ENCODE results near the gene CLSTN3.

The CLSTN3 gene

GRCh38 chr12:7092229-7092985, 37.8 kb upstream of the CLSTN3 start, which contains the start of gene C1R:
Gene C1R (minus strand): TSS chr12:7092445. CDS start chr12:7092388, 57 bp downstream.
- TF ChIP-seq RAD21 (IDR thresholded peaks at IDR 0.05; ENCODE audit: low read depth): peak; percentile 87
- no peak for TF ChIP-seq TAF1 (IDR thresholded peaks at IDR 0.05; ENCODE audit: low read depth)
- TF ChIP-seq EP300 (IDR thresholded peaks at IDR 0.05; ENCODE audit: borderline replicate concordance): no peak

- TF ChIP-seq RAD21 (IDR thresholded peaks at IDR 0.05; ENCODE audit: low read depth) (no peak), EGR1 (IDR thresholded peaks at IDR 0.05) (no peak), YY1 (IDR thresholded peaks at IDR 0.05; ENCODE audit: low read depth) (no peak), EP300 (IDR thresholded peaks at IDR 0.05; ENCODE audit: borderline replicate concordance) (no peak), CREB1 (IDR thresholded peaks at IDR 0.05; ENCODE audit: low read depth) (no peak), MAX (IDR thresholded peaks at IDR 0.05) (no peak), NFIC (IDR thresholded peaks at IDR 0.05) (no peak), TCF12 (IDR thresholded peaks at IDR 0.05; ENCODE audit: low read depth) (no peak)
Observed at GRCh38 chr12:7092986-7093460, 37.1 kb upstream of the CLSTN3 start.

GRCh38 chr12:7093486-7093885, 36.7 kb upstream of the CLSTN3 start:
- TF ChIP-seq EP300 (IDR thresholded peaks at IDR 0.05; ENCODE audit: borderline replicate concordance) (no peak), ZBTB7A (IDR thresholded peaks at IDR 0.05; ENCODE audit: low read depth) (no peak), NFIC (IDR thresholded peaks at IDR 0.05) (no peak), TEAD4 (IDR thresholded peaks at IDR 0.05) (no peak), TAF1 (IDR thresholded peaks at IDR 0.05; ENCODE audit: low read depth) (no peak)

- TF ChIP-seq TCF12 (IDR thresholded peaks at IDR 0.05; ENCODE audit: low read depth): no peak
- no peak for TF ChIP-seq CREB1 (IDR thresholded peaks at IDR 0.05; ENCODE audit: low read depth)
- TF ChIP-seq FOXM1 (IDR thresholded peaks at IDR 0.05; ENCODE audit: borderline replicate concordance, low read depth): no peak
- TF ChIP-seq MAX (IDR thresholded peaks at IDR 0.05): no peak
- no peak for TF ChIP-seq CEBPB (IDR thresholded peaks at IDR 0.05)
- TF ChIP-seq NFIC (IDR thresholded peaks at IDR 0.05): no peak
- no peak for TF ChIP-seq ZBTB7A (IDR thresholded peaks at IDR 0.05; ENCODE audit: low read depth)
- TF ChIP-seq RAD21 (IDR thresholded peaks at IDR 0.05; ENCODE audit: low read depth): no peak
- TF ChIP-seq EP300 (IDR thresholded peaks at IDR 0.05; ENCODE audit: borderline replicate concordance): no peak
- no peak for TF ChIP-seq REST (IDR thresholded peaks at IDR 0.05; ENCODE audit: low read depth)
- no peak for TF ChIP-seq TEAD4 (IDR thresholded peaks at IDR 0.05)
- TF ChIP-seq USF1 (IDR thresholded peaks at IDR 0.05): no peak
- TF ChIP-seq TAF1 (IDR thresholded peaks at IDR 0.05; ENCODE audit: low read depth): no peak
- TF ChIP-seq EGR1 (IDR thresholded peaks at IDR 0.05): no peak
Observed at GRCh38 chr12:7093892-7094291, 36.3 kb upstream of the CLSTN3 start.

- TF ChIP-seq NFIC (IDR thresholded peaks at IDR 0.05): no peak
- TF ChIP-seq EP300 (IDR thresholded peaks at IDR 0.05; ENCODE audit: borderline replicate concordance): no peak
- TF ChIP-seq TEAD4 (IDR thresholded peaks at IDR 0.05): no peak
- no peak for TF ChIP-seq MAX (IDR thresholded peaks at IDR 0.05)
- TF ChIP-seq CREB1 (IDR thresholded peaks at IDR 0.05; ENCODE audit: low read depth): no peak
- TF ChIP-seq RAD21 (IDR thresholded peaks at IDR 0.05; ENCODE audit: low read depth): no peak
- TF ChIP-seq ZBTB7A (IDR thresholded peaks at IDR 0.05; ENCODE audit: low read depth): no peak
- TF ChIP-seq FOXM1 (IDR thresholded peaks at IDR 0.05; ENCODE audit: borderline replicate concordance, low read depth): no peak
- no peak for TF ChIP-seq TAF1 (IDR thresholded peaks at IDR 0.05; ENCODE audit: low read depth)
- TF ChIP-seq CEBPB (IDR thresholded peaks at IDR 0.05): no peak
- no peak for TF ChIP-seq REST (IDR thresholded peaks at IDR 0.05; ENCODE audit: low read depth)
- no peak for TF ChIP-seq TCF12 (IDR thresholded peaks at IDR 0.05; ENCODE audit: low read depth)
- TF ChIP-seq EGR1 (IDR thresholded peaks at IDR 0.05): no peak
Observed at GRCh38 chr12:7096006-7096932, 33.9 kb upstream of the CLSTN3 start.
